HepG2 (cell line): Measurements from ENCODE around the gene SEC61A1. TPM values are rescaled to one million over a fixed set of nuclear protein-coding genes. Genes with fewer than 3 reads are reported as not detected.

Source experiments
- BCL6 ChIP-seq: IDR thresholded peaks from 2 replicates; pipeline ENCODE4 v1.6.1; 2016; ENCODE audit warnings: missing genetic modification reagents, missing compliant biosample characterization
- CREBL2 ChIP-seq: sonication (generic); formaldehyde crosslinking; IDR thresholded peaks from 2 replicates; pipeline ENCODE4 v1.8.1; 2023; ENCODE audit warnings: missing genetic modification reagents, mild to moderate bottlenecking, borderline replicate concordance
- DZIP1 ChIP-seq: sonication (generic); formaldehyde crosslinking; IDR thresholded peaks from 2 replicates; pipeline ENCODE4 v1.5.0; 2020; ENCODE audit warnings: mild to moderate bottlenecking, missing genetic modification reagents
- FOXK2 ChIP-seq: fragments of 450-650 bp; IDR thresholded peaks from 2 replicates; pipeline ENCODE4 v1.6.1; 2016
- JUND ChIP-seq: sonication (generic); formaldehyde crosslinking; IDR thresholded peaks from 2 replicates; pipeline ENCODE4 v1.8.0; 2022; ENCODE audit warnings: mild to moderate bottlenecking, missing genetic modification reagents
- YEATS4 ChIP-seq: sonication (generic); formaldehyde crosslinking; IDR thresholded peaks from 2 replicates; pipeline ENCODE4 v1.4.0; 2020; ENCODE audit warnings: missing genetic modification reagents, borderline replicate concordance
- ZFX ChIP-seq: sonication (generic); formaldehyde crosslinking; IDR thresholded peaks from 2 replicates; pipeline ENCODE4 v1.4.0; 2020; ENCODE audit warnings: mild to moderate bottlenecking, low read depth, missing genetic modification reagents, moderate library complexity
- ZNF333 ChIP-seq: sonication (generic); formaldehyde crosslinking; IDR thresholded peaks from 2 replicates; pipeline ENCODE4 v1.4.0; 2020; ENCODE audit warnings: mild to moderate bottlenecking, missing genetic modification reagents, borderline replicate concordance
- ZNF512B ChIP-seq: sonication (generic); formaldehyde crosslinking; IDR thresholded peaks from 2 replicates; pipeline ENCODE4 v1.5.1; 2020; ENCODE audit warnings: missing genetic modification reagents, mild to moderate bottlenecking, borderline replicate concordance
- ZNF792 ChIP-seq: IDR thresholded peaks from 2 replicates; pipeline ENCODE4 v1.6.1; 2016
- polyA plus RNA-seq, 8 experiments: library from polyadenylated mRNA; depleted of rRNA in 3 of 8; stranded (reverse) in 7 of 8; unstranded in 1 of 8; fragments of >200 nt; fragmentation: Illumina TruSeq in 4 of 8; extraction: Trizol in 4 of 8; gene quantifications; 2 replicates each; pipeline versions ENCODE4 v1.2.1 to v1.2.3, GENCODE V29; 2011 to 2016; ENCODE audit warnings: low read depth in 4 of 8, missing spikeins in 1 of 8, mixed read lengths in 1 of 8; ENCODE audit not compliant: insufficient read depth in 1 of 8
- total RNA-seq, 5 experiments: library from RNA; depleted of rRNA; stranded (reverse); fragments of >200 nt; fragmentation: Illumina TruSeq; extraction: Trizol; gene quantifications; 2 replicates each; pipeline ENCODE4 v1.2.3, GENCODE V29; 2016; ENCODE audit warnings: low read depth in 1 of 5
- TF ChIP-seq, protein P1 (sequence below), 2 experiments: fragments of 450-650 bp in 1 of 2; sonication (generic) in 1 of 2; formaldehyde crosslinking in 1 of 2; IDR thresholded peaks; 2 replicates each; pipeline versions ENCODE4 v1.6.1 to v1.8.0; 2016 to 2022; ENCODE audit warnings: antibody characterized with exemption in 1 of 2, mild to moderate bottlenecking in 1 of 2, missing genetic modification reagents in 1 of 2

The SEC61A1 gene
- total and polyA plus RNA-seq, 2 of the 13 experiments (the other 11 are each of a cell fraction or from before 2014, with no cell fraction given) = 170 to 203 TPM

- TF ChIP-seq DZIP1 (CRISPR knock-in tag) (0 out of 2 replicates have a peak, but pooled peaks have one; percentile 67), BCL6 (CRISPR knock-in tag) (0 out of 2 replicates have a peak, but pooled peaks have one; percentile 32), YEATS4 (CRISPR knock-in tag) (peak; percentile 91), CREBL2 (CRISPR knock-in tag) (no peak; the same call in 1 of the 2 replicates), FOXK2 (no peak), ZNF792 (CRISPR knock-in tag) (peak; percentile 60; the same call in 1 of the 2 replicates), ZNF333 (CRISPR knock-in tag) (0 out of 2 replicates have a peak, but pooled peaks have one; percentile 88), JUND (CRISPR knock-in tag) (peak; percentile 51; the same call in 1 of the 2 replicates), ZFX (peak; percentile 88), ZNF512B (CRISPR knock-in tag) (no peak)
- TF ChIP-seq, protein P1, sequence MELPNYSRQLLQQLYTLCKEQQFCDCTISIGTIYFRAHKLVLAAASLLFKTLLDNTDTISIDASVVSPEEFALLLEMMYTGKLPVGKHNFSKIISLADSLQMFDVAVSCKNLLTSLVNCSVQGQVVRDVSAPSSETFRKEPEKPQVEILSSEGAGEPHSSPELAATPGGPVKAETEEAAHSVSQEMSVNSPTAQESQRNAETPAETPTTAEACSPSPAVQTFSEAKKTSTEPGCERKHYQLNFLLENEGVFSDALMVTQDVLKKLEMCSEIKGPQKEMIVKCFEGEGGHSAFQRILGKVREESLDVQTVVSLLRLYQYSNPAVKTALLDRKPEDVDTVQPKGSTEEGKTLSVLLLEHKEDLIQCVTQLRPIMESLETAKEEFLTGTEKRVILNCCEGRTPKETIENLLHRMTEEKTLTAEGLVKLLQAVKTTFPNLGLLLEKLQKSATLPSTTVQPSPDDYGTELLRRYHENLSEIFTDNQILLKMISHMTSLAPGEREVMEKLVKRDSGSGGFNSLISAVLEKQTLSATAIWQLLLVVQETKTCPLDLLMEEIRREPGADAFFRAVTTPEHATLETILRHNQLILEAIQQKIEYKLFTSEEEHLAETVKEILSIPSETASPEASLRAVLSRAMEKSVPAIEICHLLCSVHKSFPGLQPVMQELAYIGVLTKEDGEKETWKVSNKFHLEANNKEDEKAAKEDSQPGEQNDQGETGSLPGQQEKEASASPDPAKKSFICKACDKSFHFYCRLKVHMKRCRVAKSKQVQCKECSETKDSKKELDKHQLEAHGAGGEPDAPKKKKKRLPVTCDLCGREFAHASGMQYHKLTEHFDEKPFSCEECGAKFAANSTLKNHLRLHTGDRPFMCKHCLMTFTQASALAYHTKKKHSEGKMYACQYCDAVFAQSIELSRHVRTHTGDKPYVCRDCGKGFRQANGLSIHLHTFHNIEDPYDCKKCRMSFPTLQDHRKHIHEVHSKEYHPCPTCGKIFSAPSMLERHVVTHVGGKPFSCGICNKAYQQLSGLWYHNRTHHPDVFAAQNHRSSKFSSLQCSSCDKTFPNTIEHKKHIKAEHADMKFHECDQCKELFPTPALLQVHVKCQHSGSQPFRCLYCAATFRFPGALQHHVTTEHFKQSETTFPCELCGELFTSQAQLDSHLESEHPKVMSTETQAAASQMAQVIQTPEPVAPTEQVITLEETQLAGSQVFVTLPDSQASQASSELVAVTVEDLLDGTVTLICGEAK (IDR thresholded peaks at IDR 0.05) = no peak
- TF ChIP-seq, protein P1 (CRISPR knock-in tag; IDR thresholded peaks at IDR 0.05) = peak; percentile 81
Observed at GRCh38 chr3:128051837-128052594, at the start of gene SEC61A1 (continued).
